Neural cell (in vitro differentiated cells): ENCODE data around the gene TTR.

ENCODE experiments used
- EP300 ChIP-seq: fragments of 450-650 bp; conservative IDR thresholded peaks from 2 replicates; pipeline ENCODE4 v1.6.1; 2014; ENCODE audit warnings: antibody characterized with exemption, mild to moderate bottlenecking, moderate library complexity; ENCODE audit not compliant: poor library complexity, severe bottlenecking
- EZH2 ChIP-seq: fragments of 200-600, 300-800 bp; shearing (Covaris generic), sonication (generic); IDR thresholded peaks from 2 replicates; pipeline ENCODE4 v1.6.1; 2014; ENCODE audit warnings: antibody characterized with exemption, low read length, borderline replicate concordance, mild to moderate bottlenecking; ENCODE audit not compliant: insufficient read depth, poor library complexity, severe bottlenecking
- MXI1 ChIP-seq: fragments of 450-650 bp; conservative IDR thresholded peaks from 2 replicates; pipeline ENCODE4 v1.6.1; 2014; ENCODE audit warnings: antibody characterized with exemption, mild to moderate bottlenecking; ENCODE audit not compliant: poor library complexity, severe bottlenecking
- POLR2AphosphoS5 ChIP-seq: IDR thresholded peaks from 2 replicates; pipeline ENCODE4 v1.6.1; 2012
- RAD21 ChIP-seq: fragments of 450-650 bp; conservative IDR thresholded peaks from 2 replicates; pipeline ENCODE4 v1.6.1; 2014; ENCODE audit warnings: antibody characterized with exemption, mild to moderate bottlenecking, moderate library complexity
- REST ChIP-seq: IDR thresholded peaks from 2 replicates; pipeline ENCODE4 v1.6.1; 2012; ENCODE audit warnings: borderline replicate concordance
- SMC3 ChIP-seq: fragments of 450-650 bp; conservative IDR thresholded peaks from 2 replicates; pipeline ENCODE4 v1.6.1; 2014; ENCODE audit warnings: antibody characterized with exemption, mild to moderate bottlenecking, moderate library complexity; ENCODE audit not compliant: poor library complexity
- TAF1 ChIP-seq: IDR thresholded peaks from 2 replicates; pipeline ENCODE4 v1.6.1; 2012; ENCODE audit warnings: low read depth
- TF ChIP-seq, protein P1 (sequence below): fragments of 450-650 bp; IDR thresholded peaks from 2 replicates; pipeline ENCODE4 v1.5.1; 2014; ENCODE audit warnings: antibody characterized with exemption, mild to moderate bottlenecking, moderate library complexity; ENCODE audit not compliant: poor library complexity, severe bottlenecking

DNA sequence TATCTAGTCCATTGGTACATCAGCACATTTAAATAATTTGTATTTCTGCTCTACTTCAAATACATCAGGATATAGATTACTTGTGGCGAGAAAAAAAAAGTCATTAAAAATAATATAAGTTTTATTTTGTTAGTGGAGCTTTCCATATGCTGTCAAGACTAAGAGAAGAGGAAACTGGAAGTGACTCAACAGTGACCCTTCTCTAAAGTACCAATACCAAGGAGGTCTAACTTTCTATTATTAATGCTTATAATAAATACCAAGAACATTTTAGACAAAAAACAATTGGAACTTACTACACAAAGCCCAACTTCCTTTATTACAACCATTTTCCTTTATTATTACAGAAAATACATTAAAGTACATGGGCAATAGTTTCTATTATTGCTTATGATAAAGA is 39.8 kb downstream of the TTR start:
- TF ChIP-seq, protein P1, sequence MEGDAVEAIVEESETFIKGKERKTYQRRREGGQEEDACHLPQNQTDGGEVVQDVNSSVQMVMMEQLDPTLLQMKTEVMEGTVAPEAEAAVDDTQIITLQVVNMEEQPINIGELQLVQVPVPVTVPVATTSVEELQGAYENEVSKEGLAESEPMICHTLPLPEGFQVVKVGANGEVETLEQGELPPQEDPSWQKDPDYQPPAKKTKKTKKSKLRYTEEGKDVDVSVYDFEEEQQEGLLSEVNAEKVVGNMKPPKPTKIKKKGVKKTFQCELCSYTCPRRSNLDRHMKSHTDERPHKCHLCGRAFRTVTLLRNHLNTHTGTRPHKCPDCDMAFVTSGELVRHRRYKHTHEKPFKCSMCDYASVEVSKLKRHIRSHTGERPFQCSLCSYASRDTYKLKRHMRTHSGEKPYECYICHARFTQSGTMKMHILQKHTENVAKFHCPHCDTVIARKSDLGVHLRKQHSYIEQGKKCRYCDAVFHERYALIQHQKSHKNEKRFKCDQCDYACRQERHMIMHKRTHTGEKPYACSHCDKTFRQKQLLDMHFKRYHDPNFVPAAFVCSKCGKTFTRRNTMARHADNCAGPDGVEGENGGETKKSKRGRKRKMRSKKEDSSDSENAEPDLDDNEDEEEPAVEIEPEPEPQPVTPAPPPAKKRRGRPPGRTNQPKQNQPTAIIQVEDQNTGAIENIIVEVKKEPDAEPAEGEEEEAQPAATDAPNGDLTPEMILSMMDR = no peak
- TF ChIP-seq REST (no peak), POLR2AphosphoS5 (no peak), EZH2 (no peak), RAD21 (no peak), SMC3 (no peak), EP300 (no peak), TAF1 (no peak), MXI1 (no peak)
